ENCODE measurements around the gene PRELID2.

PRELID2 gene

GRCh38 chr5:145858959-145859358 is 23.8 kb upstream of the PRELID2 start:
- TF ChIP-seq TAF1 (IDR thresholded peaks at IDR 0.05; ENCODE audit: low read depth, low read length) (no peak), POLR2A (IDR thresholded peaks at IDR 0.05; ENCODE audit: low read depth, low read length) (no peak), PAX5 (IDR thresholded peaks at IDR 0.05; ENCODE audit: insufficient read depth, low read length, severe bottlenecking) (no peak), POU2F2 (IDR thresholded peaks at IDR 0.05; ENCODE audit: low read depth, low read length) (no peak), SPI1 (IDR thresholded peaks at IDR 0.05; ENCODE audit: low read depth, low read length) (no peak), POLR2AphosphoS5 (IDR thresholded peaks at IDR 0.05; ENCODE audit: low read depth, low read length) (no peak)
- FAIRE-seq, result no peak
- no peak for DNase-seq (ENCODE audit: insufficient read length, low spot score)

GRCh38 chr5:145856285-145856818 is 21.2 kb upstream of the PRELID2 start:
- FAIRE-seq (no peak), DNase-seq (ENCODE audit: insufficient read length, low spot score) (no peak)
- TF ChIP-seq TAF1 (IDR thresholded peaks at IDR 0.05; ENCODE audit: low read depth, low read length), result no peak

- TF ChIP-seq POU2F2 (IDR thresholded peaks at IDR 0.05; ENCODE audit: low read depth, low read length) (no peak), SPI1 (IDR thresholded peaks at IDR 0.05; ENCODE audit: low read depth, low read length) (no peak), PAX5 (IDR thresholded peaks at IDR 0.05; ENCODE audit: insufficient read depth, low read length, severe bottlenecking) (no peak), POLR2A (IDR thresholded peaks at IDR 0.05; ENCODE audit: low read depth, low read length) (no peak), POLR2AphosphoS5 (IDR thresholded peaks at IDR 0.05; ENCODE audit: low read depth, low read length) (no peak), TAF1 (IDR thresholded peaks at IDR 0.05; ENCODE audit: low read depth, low read length) (no peak)
- DNase-seq (ENCODE audit: insufficient read length, low spot score) (no peak), FAIRE-seq (no peak)
Measured at GRCh38 chr5:145855763-145856267, 20.7 kb upstream of the PRELID2 start.

DNA sequence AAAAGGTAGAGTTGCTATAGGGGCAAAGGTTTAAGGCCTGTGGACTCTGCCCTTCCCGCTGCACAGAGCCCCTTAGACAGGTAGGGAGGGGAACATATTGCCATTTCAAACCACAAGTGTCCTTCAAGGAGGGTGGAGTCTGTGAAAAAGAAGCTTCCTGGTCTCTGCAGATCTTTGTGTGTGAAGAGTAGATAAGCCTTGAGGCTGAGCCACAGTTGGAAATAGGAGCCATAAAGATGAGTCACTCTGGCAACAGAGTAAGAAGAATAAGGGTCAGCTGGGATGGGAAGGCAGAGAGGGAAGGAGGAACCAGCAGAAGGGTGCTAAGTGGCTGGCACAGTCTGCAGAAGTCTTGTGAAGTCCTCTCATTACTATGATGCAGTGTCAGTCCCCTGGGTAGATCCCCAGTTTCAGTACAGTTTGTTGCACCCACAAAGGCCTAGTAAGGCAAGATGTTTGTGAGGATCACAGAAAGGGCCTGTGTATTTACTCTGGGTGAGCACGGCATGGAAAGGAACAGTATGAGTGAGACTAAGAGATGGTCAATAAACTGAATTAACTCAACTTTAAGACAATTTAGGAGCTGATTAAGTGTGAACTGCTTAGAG is 19.6 kb upstream of the PRELID2 start:
- FAIRE-seq, result no peak
- DNase-seq (ENCODE audit: insufficient read length, low spot score), result no peak
- no peak for TF ChIP-seq POU2F2 (IDR thresholded peaks at IDR 0.05; ENCODE audit: low read depth, low read length)
- no peak for TF ChIP-seq SPI1 (IDR thresholded peaks at IDR 0.05; ENCODE audit: low read depth, low read length)
- TF ChIP-seq POLR2AphosphoS5 (IDR thresholded peaks at IDR 0.05; ENCODE audit: low read depth, low read length), result no peak
- no peak for TF ChIP-seq TAF1 (IDR thresholded peaks at IDR 0.05; ENCODE audit: low read depth, low read length)
- no peak for TF ChIP-seq PAX5 (IDR thresholded peaks at IDR 0.05; ENCODE audit: insufficient read depth, low read length, severe bottlenecking)
- no peak for TF ChIP-seq POLR2A (IDR thresholded peaks at IDR 0.05; ENCODE audit: low read depth, low read length)

GRCh38 chr5:145853781-145854376 is 18.7 kb upstream of the PRELID2 start:
- no peak for FAIRE-seq
- no peak for DNase-seq (ENCODE audit: insufficient read length, low spot score)
- TF ChIP-seq POLR2A (IDR thresholded peaks at IDR 0.05; ENCODE audit: low read depth, low read length) (no peak), TAF1 (IDR thresholded peaks at IDR 0.05; ENCODE audit: low read depth, low read length) (no peak), SPI1 (IDR thresholded peaks at IDR 0.05; ENCODE audit: low read depth, low read length) (no peak), POU2F2 (IDR thresholded peaks at IDR 0.05; ENCODE audit: low read depth, low read length) (no peak), POLR2AphosphoS5 (IDR thresholded peaks at IDR 0.05; ENCODE audit: low read depth, low read length) (no peak), PAX5 (IDR thresholded peaks at IDR 0.05; ENCODE audit: insufficient read depth, low read length, severe bottlenecking) (no peak)

- FAIRE-seq (no peak), DNase-seq (ENCODE audit: insufficient read length, low spot score) (no peak)
- TF ChIP-seq POLR2AphosphoS5 (IDR thresholded peaks at IDR 0.05; ENCODE audit: low read depth, low read length), result no peak
- no peak for TF ChIP-seq PAX5 (IDR thresholded peaks at IDR 0.05; ENCODE audit: insufficient read depth, low read length, severe bottlenecking)
- no peak for TF ChIP-seq SPI1 (IDR thresholded peaks at IDR 0.05; ENCODE audit: low read depth, low read length)
- TF ChIP-seq TAF1 (IDR thresholded peaks at IDR 0.05; ENCODE audit: low read depth, low read length), result no peak
Measured at GRCh38 chr5:145852990-145853389, 17.8 kb upstream of the PRELID2 start.

DNA sequence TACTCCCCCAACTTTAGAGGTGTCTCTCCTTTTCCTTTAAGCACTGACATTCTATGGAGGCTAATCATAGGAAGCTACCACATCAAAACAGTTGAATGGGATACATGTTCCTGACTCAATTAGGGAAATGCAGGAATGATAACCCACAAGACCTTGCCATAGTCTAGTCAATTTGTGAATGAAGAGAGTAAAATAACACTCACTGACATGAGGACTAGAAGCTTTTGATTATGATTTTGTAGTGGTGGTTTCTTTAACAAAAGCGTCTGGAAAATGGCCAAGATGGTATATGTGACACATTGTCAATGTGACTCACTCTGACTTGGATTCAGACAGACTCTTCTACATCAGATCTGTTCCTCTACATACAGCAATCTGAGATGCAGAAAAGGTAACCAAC is 13.7 kb upstream of the PRELID2 start:
- TF ChIP-seq POLR2AphosphoS5 (IDR thresholded peaks at IDR 0.05; ENCODE audit: low read depth, low read length) (no peak), PAX5 (IDR thresholded peaks at IDR 0.05; ENCODE audit: insufficient read depth, low read length, severe bottlenecking) (no peak), POLR2A (IDR thresholded peaks at IDR 0.05; ENCODE audit: low read depth, low read length) (no peak), TAF1 (IDR thresholded peaks at IDR 0.05; ENCODE audit: low read depth, low read length) (no peak), SPI1 (IDR thresholded peaks at IDR 0.05; ENCODE audit: low read depth, low read length) (no peak), POU2F2 (IDR thresholded peaks at IDR 0.05; ENCODE audit: low read depth, low read length) (no peak)
- DNase-seq (ENCODE audit: insufficient read length, low spot score), result no peak
- FAIRE-seq, result no peak

GRCh38 chr5:145847499-145848497 is 12.7 kb upstream of the PRELID2 start:
- peak; percentile 38 for FAIRE-seq
- TF ChIP-seq POLR2AphosphoS5 (IDR thresholded peaks at IDR 0.05; ENCODE audit: low read depth, low read length), result no peak
- TF ChIP-seq TAF1 (IDR thresholded peaks at IDR 0.05; ENCODE audit: low read depth, low read length), result no peak
- no peak for TF ChIP-seq POLR2A (IDR thresholded peaks at IDR 0.05; ENCODE audit: low read depth, low read length)
- no peak for TF ChIP-seq PAX5 (IDR thresholded peaks at IDR 0.05; ENCODE audit: insufficient read depth, low read length, severe bottlenecking)
- no peak for TF ChIP-seq SPI1 (IDR thresholded peaks at IDR 0.05; ENCODE audit: low read depth, low read length)
- no peak for TF ChIP-seq POU2F2 (IDR thresholded peaks at IDR 0.05; ENCODE audit: low read depth, low read length)
- DNase-seq (ENCODE audit: insufficient read length, low spot score), result no peak

GRCh38 chr5:145846081-145846480 is 10.9 kb upstream of the PRELID2 start:
- TF ChIP-seq POLR2AphosphoS5 (IDR thresholded peaks at IDR 0.05; ENCODE audit: low read depth, low read length) (no peak), POLR2A (IDR thresholded peaks at IDR 0.05; ENCODE audit: low read depth, low read length) (no peak), PAX5 (IDR thresholded peaks at IDR 0.05; ENCODE audit: insufficient read depth, low read length, severe bottlenecking) (no peak), TAF1 (IDR thresholded peaks at IDR 0.05; ENCODE audit: low read depth, low read length) (no peak), SPI1 (IDR thresholded peaks at IDR 0.05; ENCODE audit: low read depth, low read length) (no peak)
- FAIRE-seq, result no peak
- no peak for DNase-seq (ENCODE audit: insufficient read length, low spot score)
